H9 (cell line): ENCODE data around the gene F2R. TPM values are rescaled to one million over a fixed set of nuclear protein-coding genes. Genes with fewer than 3 reads are reported as not detected.

Experiments
- DNase-seq: peaks from one replicate; pipeline ENCODE4 v3.0.0-alpha.2; 2017
- H2AFZ ChIP-seq: one replicate; pipeline ENCODE4 v1.6.1; 2013; ENCODE audit warnings: mild to moderate bottlenecking, low read length, control low read depth, moderate library complexity
- H2AK5ac ChIP-seq: 2 replicates; pipeline ENCODE4 v1.6.1; 2013; ENCODE audit warnings: low read length, control low read depth, mixed read lengths; ENCODE audit not compliant: insufficient read length
- H2BK120ac ChIP-seq: one replicate; pipeline ENCODE4 v1.6.1; 2013; ENCODE audit warnings: low read depth, mild to moderate bottlenecking, low read length, control low read depth, inconsistent platforms; ENCODE audit not compliant: poor library complexity, severe bottlenecking
- H2BK12ac ChIP-seq: 2 replicates; pipeline ENCODE4 v1.6.1; 2013; ENCODE audit warnings: low read length, control low read depth, mixed read lengths, low read depth; ENCODE audit not compliant: insufficient read length
- H2BK15ac ChIP-seq: 2 replicates; pipeline ENCODE4 v1.6.1; 2013; ENCODE audit warnings: low read depth, low read length, control low read depth
- H2BK20ac ChIP-seq: one replicate; pipeline ENCODE4 v1.6.1; 2013; ENCODE audit warnings: low read depth, mild to moderate bottlenecking, low read length, control low read depth, inconsistent platforms; ENCODE audit not compliant: poor library complexity, severe bottlenecking
- H2BK5ac ChIP-seq: 2 replicates; pipeline ENCODE4 v1.6.1; 2013; ENCODE audit warnings: low read length, control low read depth, mixed read lengths; ENCODE audit not compliant: insufficient read length
- H3K14ac ChIP-seq: 2 replicates; pipeline ENCODE4 v1.6.1; 2013; ENCODE audit warnings: low read length, control low read depth; ENCODE audit not compliant: insufficient read depth
- H3K18ac ChIP-seq: 2 replicates; pipeline ENCODE4 v1.6.1; 2013; ENCODE audit warnings: low read depth, mild to moderate bottlenecking, mixed read lengths, low read length, control low read depth; ENCODE audit not compliant: insufficient read length
- H3K23ac ChIP-seq: 2 replicates; pipeline ENCODE4 v1.6.1; 2013; ENCODE audit warnings: low read length, control low read depth, mixed read lengths, low read depth; ENCODE audit not compliant: insufficient read length
- H3K23me2 ChIP-seq: 2 replicates; pipeline ENCODE4 v1.6.1; 2013; ENCODE audit warnings: low read depth, mild to moderate bottlenecking, mixed read lengths, low read length, control low read depth; ENCODE audit not compliant: insufficient read length, poor library complexity, severe bottlenecking
- H3K27ac ChIP-seq: 2 replicates; pipeline ENCODE4 v1.5.1; 2013; ENCODE audit warnings: low read length, control low read depth, mixed read lengths, low read depth; ENCODE audit not compliant: insufficient read length
- H3K27me3 ChIP-seq: 2 replicates; pipeline ENCODE4 v1.6.1; 2013; ENCODE audit warnings: low read length, control low read depth, inconsistent platforms; ENCODE audit not compliant: insufficient read depth
- H3K4ac ChIP-seq: 2 replicates; pipeline ENCODE4 v1.6.1; 2013; ENCODE audit warnings: low read depth, mild to moderate bottlenecking, control low read depth, inconsistent platforms, low read length, moderate library complexity
- H3K4me1 ChIP-seq: 2 replicates; pipeline ENCODE4 v1.6.1; 2013; ENCODE audit warnings: low read length, control low read depth, inconsistent platforms; ENCODE audit not compliant: insufficient read depth
- H3K4me2 ChIP-seq: 2 replicates; pipeline ENCODE4 v1.6.1; 2013; ENCODE audit warnings: low read length, control low read depth, mixed read lengths; ENCODE audit not compliant: insufficient read length, insufficient read depth
- H3K56ac ChIP-seq: 2 replicates; pipeline ENCODE4 v1.6.1; 2013; ENCODE audit warnings: low read depth, mild to moderate bottlenecking, mixed read lengths, low read length, control low read depth; ENCODE audit not compliant: insufficient read length
- H3K79me1 ChIP-seq: 2 replicates; pipeline ENCODE4 v1.6.1; 2013; ENCODE audit warnings: low read depth, mild to moderate bottlenecking, moderate library complexity, low read length, control low read depth, inconsistent platforms; ENCODE audit not compliant: insufficient read depth, poor library complexity, severe bottlenecking
- H3K79me2 ChIP-seq: 2 replicates; pipeline ENCODE4 v1.6.1; 2013; ENCODE audit warnings: low read length, control low read depth, inconsistent platforms; ENCODE audit not compliant: insufficient read depth
- H3K9ac ChIP-seq: 2 replicates; pipeline ENCODE4 v1.6.1; 2013; ENCODE audit warnings: low read length, control low read depth, mixed read lengths; ENCODE audit not compliant: insufficient read length; ENCODE audit errors: extremely low read depth
- H3K9me3 ChIP-seq: one replicate; pipeline ENCODE4 v1.6.1; 2013; ENCODE audit warnings: low read depth, low read length, inconsistent platforms; ENCODE audit not compliant: control insufficient read depth
- H3T11ph ChIP-seq: one replicate; pipeline ENCODE4 v1.6.1; 2013; ENCODE audit warnings: mild to moderate bottlenecking, low read length, control low read depth, inconsistent platforms
- H4K20me1 ChIP-seq: one replicate; pipeline ENCODE4 v1.6.1; 2013; ENCODE audit not compliant: control insufficient read depth, insufficient read length, insufficient read depth
- H4K5ac ChIP-seq: 2 replicates; pipeline ENCODE4 v1.6.1; 2013; ENCODE audit warnings: low read depth, mild to moderate bottlenecking, mixed read lengths, low read length, control low read depth; ENCODE audit not compliant: insufficient read length
- H4K8ac ChIP-seq: replicated peaks from 2 replicates; pipeline ENCODE4 v1.6.1; 2013; ENCODE audit warnings: low read length, control low read depth, mixed read lengths, low read depth; ENCODE audit not compliant: insufficient read length
- H4K91ac ChIP-seq: 2 replicates; pipeline ENCODE4 v1.6.1; 2013; ENCODE audit warnings: low read depth, mild to moderate bottlenecking, moderate library complexity, mixed read lengths, low read length, control low read depth; ENCODE audit not compliant: insufficient read length
- H3K27ac Mint-ChIP-seq, 3 experiments: 2 replicates in 2 of 3; 3 replicates in 1 of 3; pipeline ENCODE4 v1.8.0; 2020 to 2021; ENCODE audit warnings: mixed read lengths in 3 of 3, mild to moderate bottlenecking in 1 of 3, moderate library complexity in 1 of 3
- H3K27me3 Mint-ChIP-seq: 2 replicates; pipeline ENCODE4 v1.8.0; 2021; ENCODE audit warnings: low read depth, mild to moderate bottlenecking, moderate library complexity, mixed read lengths
- H3K36me3 Mint-ChIP-seq, 3 experiments: 2 replicates in 2 of 3; 3 replicates in 1 of 3; pipeline ENCODE4 v1.8.0; 2020 to 2021; ENCODE audit warnings: low read depth in 3 of 3, mixed read lengths in 3 of 3; ENCODE audit not compliant: insufficient read depth in 1 of 3
- H3K4me1 Mint-ChIP-seq, 2 experiments: 2 replicates each; pipeline ENCODE4 v1.8.0; 2020; ENCODE audit warnings: mixed read lengths in 2 of 2
- H3K4me3 Mint-ChIP-seq, 2 experiments: 2 replicates in 1 of 2; 3 replicates in 1 of 2; pipeline ENCODE4 v1.8.0; 2020 to 2021; ENCODE audit warnings: mild to moderate bottlenecking in 2 of 2, mixed read lengths in 2 of 2, moderate library complexity in 1 of 2
- H3K9me3 Mint-ChIP-seq, 2 experiments: 2 replicates in 1 of 2; 3 replicates in 1 of 2; pipeline ENCODE4 v1.8.0; 2020; ENCODE audit warnings: mild to moderate bottlenecking in 2 of 2, mixed read lengths in 2 of 2, moderate library complexity in 1 of 2
- CTCF ChIP-seq: fragments of 200-600 bp; sonication (generic); conservative IDR thresholded peaks from 3 replicates; pipeline ENCODE4 v1.8.0; 2021; ENCODE audit warnings: antibody characterized with exemption, mild to moderate bottlenecking
- WGBS: extraction: QIAGEN DNeasy Blood & Tissue Kit; methylation state at CpG from one replicate; pipeline ENCODE4 v1.1.7; 2013; ENCODE audit warnings: missing lambda C conversion rate, low lambda C conversion rate, mixed read lengths; ENCODE audit not compliant: insufficient read length; ENCODE audit errors: extremely low coverage; 5-methylcytosine and 5-hydroxymethylcytosine counted together
- total RNA-seq: library from RNA; stranded (reverse); gene quantifications from 2 replicates; pipeline ENCODE4 v1.2.1, GENCODE V29; 2021

The F2R gene
- total RNA-seq, 1 experiment from 2014 or later: 14.8 TPM

GRCh38 chr5:76684756-76685519 is 31.0 kb upstream of the F2R start:
- H3K9me3 Mint-ChIP-seq: no peaks in the 10 kb centered on the region
- no peak overlapping the region for H3K4ac ChIP-seq
- H3K4me2 ChIP-seq: no peak overlapping the region
- H2BK5ac ChIP-seq: no peak overlapping the region
- no peaks in the 10 kb centered on the region for H3K9me3 ChIP-seq
- no peak for TF ChIP-seq CTCF
- no peaks in the 10 kb centered on the region for H3K4me1 ChIP-seq
- H2BK15ac ChIP-seq: no peak overlapping the region
- DNase-seq: no peak
- H3K23me2 ChIP-seq: no peaks in the 10 kb centered on the region
- no CpG with 5 or more reads among the region's 5 CpGs for WGBS
- H4K91ac ChIP-seq: no peak overlapping the region
- H3K27me3 Mint-ChIP-seq: no peaks in the 10 kb centered on the region
- H3K18ac ChIP-seq: no peak overlapping the region
- H2BK120ac ChIP-seq: no peak overlapping the region
- no peak overlapping the region for H3K9ac ChIP-seq
- H3K36me3 Mint-ChIP-seq: peaks cover 0 to 11% (median 0%) of the 10 kb centered on the region in 3 experiments; a peak in 3 of 7 replicates
- H3T11ph ChIP-seq: no peak overlapping the region
- H3K79me1 ChIP-seq: no peaks in the 10 kb centered on the region
- H2AK5ac ChIP-seq: no peak overlapping the region
- H3K79me2 ChIP-seq: no peaks in the 10 kb centered on the region
- H2BK12ac ChIP-seq: no peak overlapping the region
- no peak overlapping the region for H3K56ac ChIP-seq
- H3K4me1 Mint-ChIP-seq: no peaks in the 10 kb centered on the region
- H2AFZ ChIP-seq: no peak overlapping the region
- no peak overlapping the region for H3K23ac ChIP-seq
- no peak overlapping the region for H4K5ac ChIP-seq
- no peak overlapping the region for H4K8ac ChIP-seq
- H3K27ac Mint-ChIP-seq: 0 out of 7 replicates have a peak overlapping the region, but pooled peaks of 1 of the 3 experiments have one; percentile 4
- no peaks in the 10 kb centered on the region for H4K20me1 ChIP-seq
- H3K27me3 ChIP-seq: no peaks in the 10 kb centered on the region
- no peak overlapping the region for H2BK20ac ChIP-seq
- no peak overlapping the region for H3K14ac ChIP-seq
- no peak overlapping the region for H3K27ac ChIP-seq
- H3K4me3 Mint-ChIP-seq: no peak overlapping the region
